Motor neuron (in vitro differentiated cells): ENCODE measurements around the gene RBM43. TPM values are rescaled to one million over a fixed set of nuclear protein-coding genes. Genes with fewer than 3 reads are reported as not detected.

ENCODE experiments used
- ATAC-seq, 8 experiments: fragments of 200-7000 bp; cut with Tn5 transposase; replicated peaks in 6 of 8; 2 replicates each; pipeline ENCODE4 v1.8.0; 2021; ENCODE audit warnings: mild to moderate bottlenecking in 8 of 8, moderate library complexity in 8 of 8
- H3K27ac ChIP-seq, 2 donors: fragments of 250-450 bp; sonication (Bioruptor Pico); 2 replicates each; pipeline ENCODE4 v1.9.0; 2021; ENCODE audit warnings: antibody characterized with exemption in 2 of 2, mild to moderate bottlenecking in 2 of 2, moderate library complexity in 1 of 2
- H3K4me1 ChIP-seq, 2 donors: fragments of 250-450 bp; sonication (Bioruptor Pico); replicated peaks in 1 of 2; 2 replicates each; pipeline ENCODE4 v1.6.1; 2021; ENCODE audit warnings: antibody characterized with exemption in 2 of 2, mild to moderate bottlenecking in 2 of 2, moderate library complexity in 1 of 2
- H3K4me3 ChIP-seq, 5 donors: fragments of 250-450 bp; sonication (Bioruptor Pico); 2 replicates each; pipeline ENCODE4 v1.9.0; 2021; ENCODE audit warnings: antibody characterized with exemption in 5 of 5, mild to moderate bottlenecking in 5 of 5, moderate library complexity in 4 of 5
- WGBS, 10 experiments: fragments of 450-650 bp; shearing (Covaris generic); methylation state at CpG; one replicate each; pipeline ENCODE4 v1.0.0; 2022; 5-methylcytosine and 5-hydroxymethylcytosine counted together
- in situ Hi-C, 9 experiments: fragments of 400-800 bp; cut with MboI; loops; one replicate each; pipeline ENCODE4 v1.15.0; 2021; ENCODE audit warnings: low sequenced_read_pairs in 9 of 9, low pct_unique_long_range_greater_than_20kb in 2 of 9; ENCODE audit not compliant: unreplicated experiment in 9 of 9
- total RNA-seq, 8 experiments: library from RNA; unstranded; fragments of 300-600 nt; gene quantifications; 2 replicates each; pipeline versions ENCODE4 v1.2.3 to v1.2.4, GENCODE V29; 2022

RBM43 gene
- total RNA-seq, 8 experiments from 2014 or later, result 0.22 to 10.6 (median 2.2) TPM

GRCh38 chr2:151264157-151264825 is 2.6 kb upstream of the RBM43 start:
- Histone ChIP-seq H3K4me1 (peaks cover 3 to 4% of the 10 kb centered on the region in 2 donors), H3K27ac (no peak overlapping the region), H3K4me3 (no peak overlapping the region)
- in situ Hi-C loops, result loop anchor here in 1 of 9 experiments (25.0 kb wide), 1 partner anchor 173 kb away; no protein-coding TSS in a partner anchor
- ATAC-seq, result no peak
- WGBS, 10 experiments, result 58 to 100% (median 83%) methylated on average over 1 to 6 of the region's 7 CpGs

- no peak overlapping the region for H3K27ac ChIP-seq
- H3K4me3 ChIP-seq, result no peak overlapping the region
- peaks cover 3 to 4% of the 10 kb centered on the region in 2 donors for H3K4me1 ChIP-seq
- no peak for ATAC-seq
- 93 to 100% (median 100%) methylated on average over 1 to 3 of the region's 8 CpGs; no CpG with 5 or more reads in 6 of the 10 experiments for WGBS, 10 experiments
- in situ Hi-C loops, result loop anchor here in 1 of 9 experiments (25.0 kb wide), 1 partner anchor 175 kb away; no protein-coding TSS in a partner anchor
These were observed 966 bp upstream of the RBM43 start for GRCh38 chr2:151262629-151263028.

- peaks cover 3 to 4% of the 10 kb centered on the region in 2 donors for H3K4me1 ChIP-seq
- in situ Hi-C loops, result loop anchor here in 1 of 9 experiments (25.0 kb wide), 1 partner anchor 175 kb away; no protein-coding TSS in a partner anchor
- WGBS, 10 experiments, result 0 to 93% (median 50%) methylated on average over 1 to 9 of the region's 9 CpGs; no CpG with 5 or more reads in 1 of the 10 experiments
- H3K4me3 ChIP-seq, result peak overlapping the region; percentile 33 to 42 (median 36)
- no peak overlapping the region for H3K27ac ChIP-seq
- ATAC-seq, result no peak
These were observed 271 bp upstream of the RBM43 start for GRCh38 chr2:151261977-151262291.

- WGBS, 10 experiments, result 8 to 94% (median 68%) methylated on average over 3 to 11 of the region's 11 CpGs
- in situ Hi-C loops, result loop anchor here in 1 of 9 experiments (25.0 kb wide), 1 partner anchor 177 kb away; no protein-coding TSS in a partner anchor
- ATAC-seq, result peak in 2 of 8 experiments; percentile 7 to 13
- Histone ChIP-seq H3K27ac (no peak overlapping the region), H3K4me3 (peak overlapping the region; percentile 33 to 42 (median 36)), H3K4me1 (peaks cover 3 to 4% of the 10 kb centered on the region in 2 donors)
These were observed 961 bp downstream of the RBM43 start for GRCh38 chr2:151260573-151261230.

- WGBS, 10 experiments, result 60 to 100% (median 88%) methylated on average over 1 to 3 of the region's 3 CpGs
- H3K4me3 ChIP-seq, result no peak overlapping the region
- H3K27ac ChIP-seq, result no peak overlapping the region
- peak in 3 of 8 experiments; percentile 11 to 18 (median 16) for ATAC-seq
- H3K4me1 ChIP-seq, result peaks cover 3 to 4% of the 10 kb centered on the region in 2 donors
- in situ Hi-C loops, result loop anchor here in 1 of 9 experiments (25.0 kb wide), 1 partner anchor 179 kb away; no protein-coding TSS in a partner anchor
These were observed 3.5 kb downstream of the RBM43 start for GRCh38 chr2:151258121-151258520.

- no peak overlapping the region for H3K27ac ChIP-seq
- 50 to 100% (median 75%) methylated on average over 1 of the region's 1 CpG; no CpG with 5 or more reads in 5 of the 10 experiments for WGBS, 10 experiments
- ATAC-seq, result no peak
- no peak overlapping the region for H3K4me3 ChIP-seq
- H3K4me1 ChIP-seq, result no peaks in the 10 kb centered on the region
- in situ Hi-C loops, result loop anchor here in 1 of 9 experiments (25.0 kb wide), 1 partner anchor 185 kb away; no protein-coding TSS in a partner anchor
These were observed 9.0 kb downstream of the RBM43 start for GRCh38 chr2:151252646-151253045.

- WGBS, 10 experiments, result 40 to 100% (median 100%) methylated on average over 1 of the region's 1 CpG; no CpG with 5 or more reads in 1 of the 10 experiments
- in situ Hi-C loops, result loop anchor here in 1 of 9 experiments (25.0 kb wide), 1 partner anchor 186 kb away; no protein-coding TSS in a partner anchor
- no peak for ATAC-seq
- H3K4me1 ChIP-seq, result no peaks in the 10 kb centered on the region
- H3K27ac ChIP-seq, result no peak overlapping the region
- H3K4me3 ChIP-seq, result no peak overlapping the region
These were observed 10.7 kb downstream of the RBM43 start for GRCh38 chr2:151251012-151251411.

- in situ Hi-C loops, result loop anchor here in 7 of 9 experiments (10.0 to 25.0 kb wide), 6 partner anchors 160 to 1660 kb away; partner anchors contain the start of genes MMADHC (in 5 of the 7) and RND3 (in 3 of the 7)
- Histone ChIP-seq H3K4me1 (no peaks in the 10 kb centered on the region), H3K4me3 (no peak overlapping the region), H3K27ac (no peak overlapping the region)
- ATAC-seq, result no peak
These were observed 14.2 kb downstream of the RBM43 start for GRCh38 chr2:151247432-151247831.

GRCh38 chr2:151246152-151246551 is 15.5 kb downstream of the RBM43 start:
- Histone ChIP-seq H3K4me3 (no peak overlapping the region), H3K4me1 (no peaks in the 10 kb centered on the region), H3K27ac (no peak overlapping the region)
- in situ Hi-C loops, result loop anchor here in 7 of 9 experiments (10.0 to 25.0 kb wide), 6 partner anchors 159 to 1659 kb away; partner anchors contain the start of genes MMADHC (in 5 of the 7) and RND3 (in 3 of the 7)
- WGBS, 10 experiments, result 31 to 100% (median 75%) methylated on average over 1 of the region's 1 CpG; no CpG with 5 or more reads in 1 of the 10 experiments
- no peak for ATAC-seq

- no peak overlapping the region for H3K4me3 ChIP-seq
- H3K4me1 ChIP-seq, result peaks cover 0 to 23% of the 10 kb centered on the region in 2 donors
- ATAC-seq, result no peak
- in situ Hi-C loops, result loop anchor here in 7 of 9 experiments (10.0 to 25.0 kb wide), 6 partner anchors 156 to 1656 kb away; partner anchors contain the start of genes MMADHC (in 5 of the 7) and RND3 (in 3 of the 7)
- 81 to 100% (median 96%) methylated on average over 2 to 3 of the region's 3 CpGs; no CpG with 5 or more reads in 1 of the 10 experiments for WGBS, 10 experiments
- no peak overlapping the region for H3K27ac ChIP-seq
These were observed 18.2 kb downstream of the RBM43 start for GRCh38 chr2:151243468-151243867.

GRCh38 chr2:151241224-151241623 is 20.4 kb downstream of the RBM43 start:
- no peak overlapping the region for H3K4me3 ChIP-seq
- ATAC-seq, result no peak
- WGBS, 10 experiments, result 31 to 100% (median 61%) methylated on average over 1 to 3 of the region's 3 CpGs; no CpG with 5 or more reads in 2 of the 10 experiments
- no peak overlapping the region for H3K27ac ChIP-seq
- peaks cover 0 to 23% of the 10 kb centered on the region in 2 donors for H3K4me1 ChIP-seq
- in situ Hi-C loops, result loop anchor here in 7 of 9 experiments (10.0 to 25.0 kb wide), 6 partner anchors 154 to 1654 kb away; partner anchors contain the start of genes MMADHC (in 5 of the 7) and RND3 (in 3 of the 7)

- in situ Hi-C loops, result loop anchor here in 7 of 9 experiments (10.0 to 25.0 kb wide), 6 partner anchors 153 to 1653 kb away; partner anchors contain the start of genes MMADHC (in 5 of the 7) and RND3 (in 3 of the 7)
- H3K4me1 ChIP-seq, result peaks cover 0 to 23% of the 10 kb centered on the region in 2 donors
- peak overlapping the region in 1 of 2 donors; percentile 55 for H3K27ac ChIP-seq
- WGBS, 10 experiments, result 29 to 80% (median 50%) methylated on average over 1 of the region's 1 CpG; no CpG with 5 or more reads in 3 of the 10 experiments
- peak in 5 of 8 experiments; percentile 47 to 90 (median 81) for ATAC-seq
- H3K4me3 ChIP-seq, result no peak overlapping the region
These were observed 21.2 kb downstream of the RBM43 start for GRCh38 chr2:151240433-151240832.
